K562 (cell line): ENCODE results near the gene NFATC3. TPM values are rescaled to one million over a fixed set of nuclear protein-coding genes. Genes with fewer than 3 reads are reported as not detected.

Experiments used
- BRCA1 ChIP-seq, 2 experiments: fragments of 450-650 bp in 1 of 2; sonication (generic) in 1 of 2; formaldehyde crosslinking in 1 of 2; IDR thresholded peaks; 2 replicates each; pipeline versions ENCODE4 v1.5.0 to v1.6.1; 2017 to 2020; ENCODE audit warnings: mild to moderate bottlenecking in 1 of 2, missing genetic modification reagents in 1 of 2
- ELK3 ChIP-seq: fragments of 450-650 bp; formaldehyde crosslinking; IDR thresholded peaks from 2 replicates; pipeline ENCODE4 v1.4.0; 2020; ENCODE audit warnings: mild to moderate bottlenecking
- ESRRA ChIP-seq: fragments of 450-650 bp; IDR thresholded peaks from 2 replicates; pipeline ENCODE4 v1.6.1; 2014; ENCODE audit warnings: low read depth, mild to moderate bottlenecking, moderate library complexity, borderline replicate concordance
- NELFE ChIP-seq: IDR thresholded peaks from 2 replicates; pipeline ENCODE4 v1.6.1; 2011; ENCODE audit warnings: mild to moderate bottlenecking; ENCODE audit not compliant: insufficient read depth, insufficient read length
- NEUROD1 ChIP-seq: fragments of 150-350 bp; IDR thresholded peaks from 2 replicates; pipeline ENCODE4 v1.6.1; 2014; ENCODE audit warnings: borderline replicate concordance, low read length, low read depth; ENCODE audit not compliant: partially characterized antibody
- NFE2 ChIP-seq: IDR thresholded peaks from 2 replicates; pipeline ENCODE4 v1.6.1; 2014; ENCODE audit warnings: antibody characterized with exemption, low read depth
- NONO ChIP-seq, 2 experiments: fragments of 200-400 bp in 1 of 2; fragments of 450-650 bp in 1 of 2; formaldehyde crosslinking in 1 of 2; IDR thresholded peaks; 2 replicates each; pipeline ENCODE4 v1.6.1; 2017; ENCODE audit warnings: low read depth in 2 of 2, mild to moderate bottlenecking in 2 of 2, moderate library complexity in 2 of 2, low read length in 1 of 2
- TCF7 ChIP-seq: sonication (generic); IDR thresholded peaks from 2 replicates; pipeline ENCODE4 v1.6.1; 2016; ENCODE audit warnings: antibody characterized with exemption, borderline replicate concordance
- ZBTB2 ChIP-seq: fragments of 450-650 bp; IDR thresholded peaks from 2 replicates; pipeline ENCODE4 v1.6.1; 2016; ENCODE audit warnings: antibody characterized with exemption
- ZBTB8A ChIP-seq: fragments of 450-650 bp; IDR thresholded peaks from 2 replicates; pipeline ENCODE4 v1.6.1; 2018; ENCODE audit warnings: mild to moderate bottlenecking, moderate library complexity; ENCODE audit not compliant: partially characterized antibody
- ZFP91 ChIP-seq: sonication (generic); formaldehyde crosslinking; IDR thresholded peaks from 2 replicates; pipeline ENCODE4 v1.8.0; 2022; ENCODE audit warnings: mild to moderate bottlenecking, missing genetic modification reagents
- ZNF431 ChIP-seq: sonication (generic); formaldehyde crosslinking; IDR thresholded peaks from 2 replicates; pipeline ENCODE4 v1.8.0; 2022; ENCODE audit warnings: mild to moderate bottlenecking, missing genetic modification reagents
- ZNF444 ChIP-seq: fragments of 250-450 bp; sonication (Bioruptor Pico); IDR thresholded peaks from 2 replicates; pipeline ENCODE4 v1.4.0; 2020; ENCODE audit warnings: mild to moderate bottlenecking, moderate library complexity
- polyA plus RNA-seq, 8 experiments: library from polyadenylated mRNA; depleted of rRNA in 4 of 8; stranded (reverse) in 5 of 8; unstranded in 3 of 8; fragments of >200 nt; fragmentation: Nextera tagmentation in 2 of 8; fragmentation: Illumina TruSeq in 1 of 8; extraction: Ambion mirVana in 2 of 8; extraction: Trizol in 1 of 8; gene quantifications; 2 replicates each; pipeline versions ENCODE4 v1.2.1 to v1.2.3, GENCODE V29; 2011 to 2014; ENCODE audit warnings: inconsistent platforms in 1 of 8, missing spikeins in 1 of 8
- total RNA-seq, 7 experiments: library from RNA; depleted of rRNA in 6 of 7; stranded (reverse); fragments of >200 nt in 6 of 7; fragmentation: Illumina TruSeq in 2 of 7; extraction: Trizol in 2 of 7; gene quantifications; 2 replicates each; pipeline versions ENCODE4 v1.2.1 to v1.2.3, GENCODE V29; 2011 to 2021; ENCODE audit warnings: low replicate concordance in 1 of 7
- TF ChIP-seq, protein P1 (sequence below): sonication (generic); formaldehyde crosslinking; IDR thresholded peaks from 2 replicates; pipeline ENCODE4 v1.8.0; 2022; ENCODE audit warnings: mild to moderate bottlenecking, missing genetic modification reagents
- TF ChIP-seq, protein P2 (sequence below): fragments of 250-450 bp; sonication (Bioruptor Pico); IDR thresholded peaks from 2 replicates; pipeline ENCODE4 v1.4.0; 2020; ENCODE audit warnings: borderline replicate concordance

Gene NFATC3
- total and polyA plus RNA-seq, 9 of the 15 experiments (the other 6 are each of a cell fraction or from before 2014, with no cell fraction given) = 15.7 to 98.4 (median 59.4) TPM

- TF ChIP-seq ZFP91 (CRISPR knock-in tag) (no peak), NFE2 (no peak), ZBTB8A (no peak), BRCA1 (IDR thresholded peaks at IDR 0.05) (no peak), BRCA1 (CRISPR knock-in tag; IDR thresholded peaks at IDR 0.05) (no peak), ZNF444 (CRISPR knock-in tag) (no peak), ELK3 (no peak), NELFE (no peak), NONO (IDR thresholded peaks at IDR 0.05; ENCODE audit: low read depth in 2 of 2, low read length in 1 of 2) (no peak), ESRRA (no peak), ZNF431 (CRISPR knock-in tag) (no peak), NEUROD1 (no peak), ZBTB2 (no peak), TCF7 (no peak)
- TF ChIP-seq, protein P1, sequence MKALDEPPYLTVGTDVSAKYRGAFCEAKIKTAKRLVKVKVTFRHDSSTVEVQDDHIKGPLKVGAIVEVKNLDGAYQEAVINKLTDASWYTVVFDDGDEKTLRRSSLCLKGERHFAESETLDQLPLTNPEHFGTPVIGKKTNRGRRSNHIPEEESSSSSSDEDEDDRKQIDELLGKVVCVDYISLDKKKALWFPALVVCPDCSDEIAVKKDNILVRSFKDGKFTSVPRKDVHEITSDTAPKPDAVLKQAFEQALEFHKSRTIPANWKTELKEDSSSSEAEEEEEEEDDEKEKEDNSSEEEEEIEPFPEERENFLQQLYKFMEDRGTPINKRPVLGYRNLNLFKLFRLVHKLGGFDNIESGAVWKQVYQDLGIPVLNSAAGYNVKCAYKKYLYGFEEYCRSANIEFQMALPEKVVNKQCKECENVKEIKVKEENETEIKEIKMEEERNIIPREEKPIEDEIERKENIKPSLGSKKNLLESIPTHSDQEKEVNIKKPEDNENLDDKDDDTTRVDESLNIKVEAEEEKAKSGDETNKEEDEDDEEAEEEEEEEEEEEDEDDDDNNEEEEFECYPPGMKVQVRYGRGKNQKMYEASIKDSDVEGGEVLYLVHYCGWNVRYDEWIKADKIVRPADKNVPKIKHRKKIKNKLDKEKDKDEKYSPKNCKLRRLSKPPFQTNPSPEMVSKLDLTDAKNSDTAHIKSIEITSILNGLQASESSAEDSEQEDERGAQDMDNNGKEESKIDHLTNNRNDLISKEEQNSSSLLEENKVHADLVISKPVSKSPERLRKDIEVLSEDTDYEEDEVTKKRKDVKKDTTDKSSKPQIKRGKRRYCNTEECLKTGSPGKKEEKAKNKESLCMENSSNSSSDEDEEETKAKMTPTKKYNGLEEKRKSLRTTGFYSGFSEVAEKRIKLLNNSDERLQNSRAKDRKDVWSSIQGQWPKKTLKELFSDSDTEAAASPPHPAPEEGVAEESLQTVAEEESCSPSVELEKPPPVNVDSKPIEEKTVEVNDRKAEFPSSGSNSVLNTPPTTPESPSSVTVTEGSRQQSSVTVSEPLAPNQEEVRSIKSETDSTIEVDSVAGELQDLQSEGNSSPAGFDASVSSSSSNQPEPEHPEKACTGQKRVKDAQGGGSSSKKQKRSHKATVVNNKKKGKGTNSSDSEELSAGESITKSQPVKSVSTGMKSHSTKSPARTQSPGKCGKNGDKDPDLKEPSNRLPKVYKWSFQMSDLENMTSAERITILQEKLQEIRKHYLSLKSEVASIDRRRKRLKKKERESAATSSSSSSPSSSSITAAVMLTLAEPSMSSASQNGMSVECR (CRISPR knock-in tag) = no peak
- TF ChIP-seq, protein P2, sequence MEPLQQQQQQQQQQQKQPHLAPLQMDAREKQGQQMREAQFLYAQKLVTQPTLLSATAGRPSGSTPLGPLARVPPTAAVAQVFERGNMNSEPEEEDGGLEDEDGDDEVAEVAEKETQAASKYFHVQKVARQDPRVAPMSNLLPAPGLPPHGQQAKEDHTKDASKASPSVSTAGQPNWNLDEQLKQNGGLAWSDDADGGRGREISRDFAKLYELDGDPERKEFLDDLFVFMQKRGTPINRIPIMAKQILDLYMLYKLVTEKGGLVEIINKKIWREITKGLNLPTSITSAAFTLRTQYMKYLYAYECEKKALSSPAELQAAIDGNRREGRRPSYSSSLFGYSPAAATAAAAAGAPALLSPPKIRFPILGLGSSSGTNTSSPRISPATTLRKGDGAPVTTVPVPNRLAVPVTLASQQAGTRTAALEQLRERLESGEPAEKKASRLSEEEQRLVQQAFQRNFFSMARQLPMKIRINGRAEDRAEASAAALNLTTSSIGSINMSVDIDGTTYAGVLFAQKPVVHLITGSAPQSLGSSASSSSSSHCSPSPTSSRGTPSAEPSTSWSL = no peak
Measured at GRCh38 chr16:68229431-68230175, 144.4 kb downstream of the NFATC3 start (continued).
